Vagina (tissue), 2 donors: ENCODE data around the gene ADCY9.
"Not testable (repeated sequence)": the region's sequence is repeated elsewhere in the genome, so short reads cannot be mapped to it uniquely, and the experiment has no call there.

Experiments
- CTCF ChIP-seq, 3 experiments: fragments of 450-650 bp in 2 of 3; fragments of 200-600 bp in 1 of 3; sonication (generic) in 1 of 3; IDR thresholded peaks; one replicate each; pipeline ENCODE4 v1.5.1; 2017 to 2019; ENCODE audit warnings: antibody characterized with exemption in 3 of 3, mild to moderate bottlenecking in 2 of 3, moderate library complexity in 2 of 3
- POLR2A ChIP-seq, 2 donors: fragments of 450-650 bp; IDR thresholded peaks; one replicate each; pipeline ENCODE4 v1.6.1; 2017; ENCODE audit warnings: antibody characterized with exemption in 2 of 2, mild to moderate bottlenecking in 2 of 2, moderate library complexity in 2 of 2
- POLR2AphosphoS5 ChIP-seq, 2 donors: sonication (generic); formaldehyde crosslinking; IDR thresholded peaks; one replicate each; pipeline ENCODE4 v1.9.0; 2017; ENCODE audit warnings: antibody characterized with exemption in 2 of 2, mild to moderate bottlenecking in 2 of 2, low read depth in 1 of 2; ENCODE audit not compliant: insufficient read depth in 1 of 2

DNA sequence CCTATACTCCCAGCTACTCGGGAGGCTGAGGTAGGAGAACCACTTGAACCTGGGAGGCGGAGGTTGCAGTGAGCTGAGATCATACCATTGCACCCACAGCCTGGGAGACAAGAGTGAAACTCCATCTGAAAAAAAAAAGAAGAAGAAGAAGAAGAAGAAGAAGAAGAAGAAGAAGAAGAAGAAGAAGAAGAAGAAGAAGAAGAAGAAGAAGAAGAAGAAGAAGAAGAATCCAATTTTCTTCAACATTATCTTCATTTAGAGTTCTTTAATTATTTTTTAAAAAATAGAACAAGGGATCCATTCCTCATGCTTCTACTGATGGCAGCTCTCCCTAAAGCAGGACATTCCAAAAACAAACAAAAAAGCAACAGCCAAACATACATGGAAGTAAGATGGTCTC lies 171.8 kb downstream of the ADCY9 start:
- not testable (repeated sequence) for TF ChIP-seq CTCF (IDR thresholded peaks at IDR 0.05); POLR2AphosphoS5 (IDR thresholded peaks at IDR 0.05; ENCODE audit: insufficient read depth in 1 of 2, low read depth in 1 of 2); POLR2A (IDR thresholded peaks at IDR 0.05)
